CD4-positive, alpha-beta T cell treated with Interleukin-15 for 4 hours (primary cell): ENCODE measurements around the gene MKRN1.
"Not testable (repeated sequence)": the region's sequence is repeated elsewhere in the genome, so short reads cannot be mapped to it uniquely, and the experiment has no call there.

Experiments
- DNase-seq: peaks from one replicate; pipeline ENCODE4 v3.0.0-alpha.2; 2020; ENCODE audit warnings: low spot score

MKRN1 gene

GRCh38 chr7:140435252-140435895 lies 43.9 kb downstream of the MKRN1 start:
- no peak for DNase-seq

GRCh38 chr7:140433396-140433795 lies 45.9 kb downstream of the MKRN1 start:
- no peak for DNase-seq

- no peak for DNase-seq
Measured at GRCh38 chr7:140426130-140426529, 53.2 kb downstream of the MKRN1 start.

- no peak for DNase-seq
Measured at GRCh38 chr7:140425718-140426117, 53.6 kb downstream of the MKRN1 start.

GRCh38 chr7:140423501-140423900 lies 55.8 kb downstream of the MKRN1 start:
- DNase-seq: no peak

- DNase-seq: no peak
Measured at GRCh38 chr7:140421521-140421920, 57.8 kb downstream of the MKRN1 start.

GRCh38 chr7:140418653-140419052 lies 60.7 kb downstream of the MKRN1 start:
- no peak for DNase-seq

- DNase-seq: not testable (repeated sequence)
Measured at GRCh38 chr7:140418156-140418472, 61.2 kb downstream of the MKRN1 start.

- no peak for DNase-seq
Measured at GRCh38 chr7:140417456-140418155, 61.7 kb downstream of the MKRN1 start.

GRCh38 chr7:140416560-140416959 lies 62.7 kb downstream of the MKRN1 start:
- no peak for DNase-seq

- not testable (repeated sequence) for DNase-seq
Measured at GRCh38 chr7:140415816-140416215, 63.5 kb downstream of the MKRN1 start.

GRCh38 chr7:140415361-140415760 lies 63.9 kb downstream of the MKRN1 start:
- no peak for DNase-seq

GRCh38 chr7:140404565-140405065 lies 74.7 kb downstream of the MKRN1 start:
- DNase-seq: no peak

GRCh38 chr7:140403878-140404564 lies 75.3 kb downstream of the MKRN1 start, which contains the start of gene RAB19:
Gene RAB19, plus strand, starts transcription at chr7:140404058. Its CDS starts 3,589 bp downstream, at chr7:140407647.
- peak; percentile 59 for DNase-seq
